ENCODE data around the gene YAP1.

YAP1 gene

DNA sequence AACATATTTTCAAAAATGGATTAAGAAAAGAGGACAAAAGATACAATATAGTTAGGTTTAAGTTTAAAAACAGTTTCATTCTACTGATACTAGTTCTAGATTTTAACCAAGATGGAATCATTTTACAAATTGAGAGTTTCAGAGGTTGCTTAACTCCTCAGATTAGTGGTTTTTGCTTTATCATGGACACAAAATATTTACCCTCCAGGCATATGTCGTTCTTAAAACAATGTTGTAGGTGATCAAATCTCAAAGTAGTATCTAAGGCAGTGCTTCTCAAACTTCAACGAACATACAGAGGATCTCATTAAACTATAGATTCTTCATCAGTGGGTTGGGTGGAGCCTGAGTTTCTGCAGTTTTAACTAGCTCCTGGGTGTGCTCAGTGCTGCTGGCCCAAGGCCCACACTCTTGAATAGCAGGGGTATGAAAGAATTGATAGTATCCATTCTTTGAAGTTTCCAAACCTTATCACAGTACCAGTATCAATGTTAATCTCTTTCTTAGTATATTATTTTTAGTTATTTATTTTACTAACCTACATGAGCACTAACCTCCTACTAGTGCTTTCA, 48.0 kb downstream of the YAP1 start:
- Histone ChIP-seq H3K27me3 (ENCODE audit: insufficient read depth, low read depth) (no peaks in the 10 kb centered on the region), H4K20me1 (ENCODE audit: insufficient read depth) (no peaks in the 10 kb centered on the region), H2AFZ (ENCODE audit: low read depth) (no peak overlapping the region), H3K79me2 (ENCODE audit: insufficient read depth, low read depth) (no peaks in the 10 kb centered on the region), H3K9ac (no peak overlapping the region), H3K27ac (no peak overlapping the region; the same call in 1 of the 2 replicates), H3K4me3 (IDR thresholded peaks at IDR 0.05; ENCODE audit: insufficient read depth, low read depth, low read length) (no peak overlapping the region), H3K4me1 (ENCODE audit: low read depth, poor library complexity, severe bottlenecking) (peaks cover 26% of the 10 kb centered on the region), H3K36me3 (ENCODE audit: insufficient read depth) (no peaks in the 10 kb centered on the region), H3K4me2 (peak overlapping the region; percentile 45; the same call in 1 of the 2 replicates)
- no peak for TF ChIP-seq CTCF (conservative IDR thresholded peaks at IDR 0.05; ENCODE audit: low read depth, low read length)

DNA sequence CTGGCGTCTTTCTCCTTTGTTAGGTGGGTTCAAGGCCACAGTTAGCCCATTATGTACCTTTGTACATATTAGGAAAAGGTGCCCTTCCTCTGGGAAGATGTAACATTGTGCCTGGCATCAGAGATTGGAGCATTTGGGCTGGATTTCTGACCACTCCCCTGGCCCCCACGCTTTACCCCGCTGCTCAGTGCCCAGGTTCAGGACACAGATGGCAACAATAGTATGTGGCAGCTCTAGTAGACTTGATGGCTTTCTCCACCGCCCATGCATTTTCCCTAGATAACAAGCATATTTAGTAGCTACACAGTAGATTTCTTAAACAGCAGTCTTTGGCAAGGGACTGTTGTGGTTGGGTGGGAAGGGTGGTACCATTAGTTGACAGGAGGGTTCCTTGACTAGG, 53.1 kb downstream of the YAP1 start:
- Histone ChIP-seq H3K4me2 (no peak overlapping the region), H4K20me1 (ENCODE audit: insufficient read depth) (no peaks in the 10 kb centered on the region), H3K9ac (no peak overlapping the region), H3K4me3 (IDR thresholded peaks at IDR 0.05; ENCODE audit: insufficient read depth, low read depth, low read length) (no peak overlapping the region), H3K36me3 (ENCODE audit: insufficient read depth) (no peaks in the 10 kb centered on the region), H2AFZ (ENCODE audit: low read depth) (no peak overlapping the region), H3K79me2 (ENCODE audit: insufficient read depth, low read depth) (no peaks in the 10 kb centered on the region), H3K27me3 (ENCODE audit: insufficient read depth, low read depth) (no peaks in the 10 kb centered on the region), H3K4me1 (ENCODE audit: low read depth, poor library complexity, severe bottlenecking) (peaks cover 8% of the 10 kb centered on the region), H3K27ac (no peak overlapping the region)
- TF ChIP-seq CTCF (conservative IDR thresholded peaks at IDR 0.05; ENCODE audit: low read depth, low read length): no peak

- Histone ChIP-seq H2AFZ (ENCODE audit: low read depth) (no peak overlapping the region), H3K4me1 (ENCODE audit: low read depth, poor library complexity, severe bottlenecking) (no peaks in the 10 kb centered on the region), H3K36me3 (ENCODE audit: insufficient read depth) (no peaks in the 10 kb centered on the region), H3K4me2 (no peak overlapping the region), H3K79me2 (ENCODE audit: insufficient read depth, low read depth) (no peaks in the 10 kb centered on the region), H3K4me3 (IDR thresholded peaks at IDR 0.05; ENCODE audit: insufficient read depth, low read depth, low read length) (no peak overlapping the region), H3K27me3 (ENCODE audit: insufficient read depth, low read depth) (no peaks in the 10 kb centered on the region), H3K27ac (no peak overlapping the region), H3K9ac (no peak overlapping the region), H4K20me1 (ENCODE audit: insufficient read depth) (no peaks in the 10 kb centered on the region)
- TF ChIP-seq CTCF (conservative IDR thresholded peaks at IDR 0.05; ENCODE audit: low read depth, low read length): no peak
Measured at GRCh38 chr11:102166175-102167064, 56.2 kb downstream of the YAP1 start.

DNA sequence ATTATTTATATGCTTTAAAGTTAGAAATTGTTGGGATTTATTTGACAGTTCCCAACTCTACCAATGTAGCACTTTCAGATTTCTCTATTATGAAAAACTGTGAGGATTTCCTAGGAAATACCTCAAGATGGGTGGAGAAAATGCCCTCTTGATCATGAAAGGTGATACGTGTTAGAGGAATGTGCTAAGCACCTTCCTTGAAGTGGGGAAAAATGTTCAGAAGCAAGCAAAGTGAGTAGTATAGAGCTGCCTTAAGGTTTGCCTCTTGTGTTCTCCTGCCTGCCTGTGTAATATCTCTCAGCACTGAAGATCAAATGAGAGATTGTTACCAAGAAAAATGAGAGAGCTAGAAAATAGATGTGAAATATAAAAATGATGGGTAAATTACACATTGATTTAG, 58.2 kb downstream of the YAP1 start:
- H3K27ac ChIP-seq: no peak overlapping the region

More for the DNA sequence above, 58.2 kb downstream of the YAP1 start:
- Histone ChIP-seq H4K20me1 (ENCODE audit: insufficient read depth) (no peaks in the 10 kb centered on the region), H3K27me3 (ENCODE audit: insufficient read depth, low read depth) (no peaks in the 10 kb centered on the region), H3K4me3 (IDR thresholded peaks at IDR 0.05; ENCODE audit: insufficient read depth, low read depth, low read length) (no peak overlapping the region), H3K4me1 (ENCODE audit: low read depth, poor library complexity, severe bottlenecking) (no peaks in the 10 kb centered on the region), H2AFZ (ENCODE audit: low read depth) (no peak overlapping the region), H3K79me2 (ENCODE audit: insufficient read depth, low read depth) (no peaks in the 10 kb centered on the region), H3K4me2 (no peak overlapping the region), H3K36me3 (ENCODE audit: insufficient read depth) (no peaks in the 10 kb centered on the region), H3K9ac (no peak overlapping the region)
- no peak for TF ChIP-seq CTCF (conservative IDR thresholded peaks at IDR 0.05; ENCODE audit: low read depth, low read length)

Measured in KMS-11 (cell line).